GM21825 (cell line): ENCODE results near the gene RALGDS.
"Not testable (repeated sequence)": the region's sequence is repeated elsewhere in the genome, so short reads cannot be mapped to it uniquely, and the experiment has no call there.

Experiments used
- ATAC-seq: cut with Tn5 transposase; IDR thresholded peaks from one replicate; pipeline ENCODE4 v1.9.1; 2021; ENCODE audit warnings: mild to moderate bottlenecking, moderate library complexity; ENCODE audit not compliant: unreplicated experiment

Gene RALGDS

GRCh38 chr9:133121198-133121914, at the start of gene RALGDS:
TSS of gene RALGDS (minus strand) at chr9:133121240. CDS start at chr9:133121154, 86 bp downstream.
- ATAC-seq = peak; percentile 54

GRCh38 chr9:133170716-133171115, 49.7 kb upstream of the RALGDS start:
- no peak for ATAC-seq

GRCh38 chr9:133169687-133170086, 48.6 kb upstream of the RALGDS start:
- ATAC-seq = not testable (repeated sequence)

GRCh38 chr9:133169102-133169501, 48.1 kb upstream of the RALGDS start:
- ATAC-seq = no peak

- ATAC-seq = no peak
These were observed 47.4 kb upstream of the RALGDS start for GRCh38 chr9:133168432-133168831.

GRCh38 chr9:133167769-133168168, 46.7 kb upstream of the RALGDS start:
- ATAC-seq = no peak

- no peak for ATAC-seq
These were observed 46.2 kb upstream of the RALGDS start for GRCh38 chr9:133167096-133167730.

GRCh38 chr9:133166392-133166791, 45.4 kb upstream of the RALGDS start:
- ATAC-seq = no peak

- ATAC-seq = no peak
These were observed 44.4 kb upstream of the RALGDS start for GRCh38 chr9:133165452-133165730.

GRCh38 chr9:133164191-133164590, 43.2 kb upstream of the RALGDS start:
- ATAC-seq = no peak

GRCh38 chr9:133163504-133164172, 42.6 kb upstream of the RALGDS start, which contains the start of gene GBGT1:
TSS of gene GBGT1 (minus strand) at chr9:133163914. CDS start at chr9:133162412, 1,502 bp downstream.
- ATAC-seq = no peak

- ATAC-seq = no peak
These were observed 41.9 kb upstream of the RALGDS start for GRCh38 chr9:133162861-133163503.

- no peak for ATAC-seq
These were observed 40.5 kb upstream of the RALGDS start for GRCh38 chr9:133161547-133161950.

GRCh38 chr9:133160742-133161546, 39.9 kb upstream of the RALGDS start:
- ATAC-seq = no peak

GRCh38 chr9:133158695-133159094, 37.7 kb upstream of the RALGDS start:
- no peak for ATAC-seq

GRCh38 chr9:133155156-133155555, 34.1 kb upstream of the RALGDS start:
- ATAC-seq = no peak

- ATAC-seq = no peak
These were observed 33.3 kb upstream of the RALGDS start for GRCh38 chr9:133154097-133154989.

GRCh38 chr9:133153227-133154096, 32.4 kb upstream of the RALGDS start:
- ATAC-seq = no peak
